H9 (cell line): ENCODE data around the gene C1QTNF2. TPM values are rescaled to one million over a fixed set of nuclear protein-coding genes. Genes with fewer than 3 reads are reported as not detected.

Experiments used
- DNase-seq: peaks from one replicate; pipeline ENCODE4 v3.0.0-alpha.2; 2017
- H2AFZ ChIP-seq: one replicate; pipeline ENCODE4 v1.6.1; 2013; ENCODE audit warnings: mild to moderate bottlenecking, low read length, control low read depth, moderate library complexity
- H2AK5ac ChIP-seq: 2 replicates; pipeline ENCODE4 v1.6.1; 2013; ENCODE audit warnings: low read length, control low read depth, mixed read lengths; ENCODE audit not compliant: insufficient read length
- H2BK120ac ChIP-seq: one replicate; pipeline ENCODE4 v1.6.1; 2013; ENCODE audit warnings: low read depth, mild to moderate bottlenecking, low read length, control low read depth, inconsistent platforms; ENCODE audit not compliant: poor library complexity, severe bottlenecking
- H2BK12ac ChIP-seq: 2 replicates; pipeline ENCODE4 v1.6.1; 2013; ENCODE audit warnings: low read length, control low read depth, mixed read lengths, low read depth; ENCODE audit not compliant: insufficient read length
- H2BK15ac ChIP-seq: 2 replicates; pipeline ENCODE4 v1.6.1; 2013; ENCODE audit warnings: low read depth, low read length, control low read depth
- H2BK20ac ChIP-seq: one replicate; pipeline ENCODE4 v1.6.1; 2013; ENCODE audit warnings: low read depth, mild to moderate bottlenecking, low read length, control low read depth, inconsistent platforms; ENCODE audit not compliant: poor library complexity, severe bottlenecking
- H2BK5ac ChIP-seq: 2 replicates; pipeline ENCODE4 v1.6.1; 2013; ENCODE audit warnings: low read length, control low read depth, mixed read lengths; ENCODE audit not compliant: insufficient read length
- H3K14ac ChIP-seq: 2 replicates; pipeline ENCODE4 v1.6.1; 2013; ENCODE audit warnings: low read length, control low read depth; ENCODE audit not compliant: insufficient read depth
- H3K18ac ChIP-seq: 2 replicates; pipeline ENCODE4 v1.6.1; 2013; ENCODE audit warnings: low read depth, mild to moderate bottlenecking, mixed read lengths, low read length, control low read depth; ENCODE audit not compliant: insufficient read length
- H3K23ac ChIP-seq: 2 replicates; pipeline ENCODE4 v1.6.1; 2013; ENCODE audit warnings: low read length, control low read depth, mixed read lengths, low read depth; ENCODE audit not compliant: insufficient read length
- H3K23me2 ChIP-seq: 2 replicates; pipeline ENCODE4 v1.6.1; 2013; ENCODE audit warnings: low read depth, mild to moderate bottlenecking, mixed read lengths, low read length, control low read depth; ENCODE audit not compliant: insufficient read length, poor library complexity, severe bottlenecking
- H3K27ac ChIP-seq: 2 replicates; pipeline ENCODE4 v1.5.1; 2013; ENCODE audit warnings: low read length, control low read depth, mixed read lengths, low read depth; ENCODE audit not compliant: insufficient read length
- H3K27me3 ChIP-seq: 2 replicates; pipeline ENCODE4 v1.6.1; 2013; ENCODE audit warnings: low read length, control low read depth, inconsistent platforms; ENCODE audit not compliant: insufficient read depth
- H3K4ac ChIP-seq: 2 replicates; pipeline ENCODE4 v1.6.1; 2013; ENCODE audit warnings: low read depth, mild to moderate bottlenecking, control low read depth, inconsistent platforms, low read length, moderate library complexity
- H3K4me1 ChIP-seq: 2 replicates; pipeline ENCODE4 v1.6.1; 2013; ENCODE audit warnings: low read length, control low read depth, inconsistent platforms; ENCODE audit not compliant: insufficient read depth
- H3K4me2 ChIP-seq: 2 replicates; pipeline ENCODE4 v1.6.1; 2013; ENCODE audit warnings: low read length, control low read depth, mixed read lengths; ENCODE audit not compliant: insufficient read length, insufficient read depth
- H3K56ac ChIP-seq: 2 replicates; pipeline ENCODE4 v1.6.1; 2013; ENCODE audit warnings: low read depth, mild to moderate bottlenecking, mixed read lengths, low read length, control low read depth; ENCODE audit not compliant: insufficient read length
- H3K79me1 ChIP-seq: 2 replicates; pipeline ENCODE4 v1.6.1; 2013; ENCODE audit warnings: low read depth, mild to moderate bottlenecking, moderate library complexity, low read length, control low read depth, inconsistent platforms; ENCODE audit not compliant: insufficient read depth, poor library complexity, severe bottlenecking
- H3K79me2 ChIP-seq: 2 replicates; pipeline ENCODE4 v1.6.1; 2013; ENCODE audit warnings: low read length, control low read depth, inconsistent platforms; ENCODE audit not compliant: insufficient read depth
- H3K9ac ChIP-seq: 2 replicates; pipeline ENCODE4 v1.6.1; 2013; ENCODE audit warnings: low read length, control low read depth, mixed read lengths; ENCODE audit not compliant: insufficient read length; ENCODE audit errors: extremely low read depth
- H3K9me3 ChIP-seq: one replicate; pipeline ENCODE4 v1.6.1; 2013; ENCODE audit warnings: low read depth, low read length, inconsistent platforms; ENCODE audit not compliant: control insufficient read depth
- H3T11ph ChIP-seq: one replicate; pipeline ENCODE4 v1.6.1; 2013; ENCODE audit warnings: mild to moderate bottlenecking, low read length, control low read depth, inconsistent platforms
- H4K20me1 ChIP-seq: one replicate; pipeline ENCODE4 v1.6.1; 2013; ENCODE audit not compliant: control insufficient read depth, insufficient read length, insufficient read depth
- H4K5ac ChIP-seq: 2 replicates; pipeline ENCODE4 v1.6.1; 2013; ENCODE audit warnings: low read depth, mild to moderate bottlenecking, mixed read lengths, low read length, control low read depth; ENCODE audit not compliant: insufficient read length
- H4K8ac ChIP-seq: replicated peaks from 2 replicates; pipeline ENCODE4 v1.6.1; 2013; ENCODE audit warnings: low read length, control low read depth, mixed read lengths, low read depth; ENCODE audit not compliant: insufficient read length
- H4K91ac ChIP-seq: 2 replicates; pipeline ENCODE4 v1.6.1; 2013; ENCODE audit warnings: low read depth, mild to moderate bottlenecking, moderate library complexity, mixed read lengths, low read length, control low read depth; ENCODE audit not compliant: insufficient read length
- H3K27ac Mint-ChIP-seq, 3 experiments: 2 replicates in 2 of 3; 3 replicates in 1 of 3; pipeline ENCODE4 v1.8.0; 2020 to 2021; ENCODE audit warnings: mixed read lengths in 3 of 3, mild to moderate bottlenecking in 1 of 3, moderate library complexity in 1 of 3
- H3K27me3 Mint-ChIP-seq: 2 replicates; pipeline ENCODE4 v1.8.0; 2021; ENCODE audit warnings: low read depth, mild to moderate bottlenecking, moderate library complexity, mixed read lengths
- H3K36me3 Mint-ChIP-seq, 3 experiments: 2 replicates in 2 of 3; 3 replicates in 1 of 3; pipeline ENCODE4 v1.8.0; 2020 to 2021; ENCODE audit warnings: low read depth in 3 of 3, mixed read lengths in 3 of 3; ENCODE audit not compliant: insufficient read depth in 1 of 3
- H3K4me1 Mint-ChIP-seq, 2 experiments: 2 replicates each; pipeline ENCODE4 v1.8.0; 2020; ENCODE audit warnings: mixed read lengths in 2 of 2
- H3K4me3 Mint-ChIP-seq, 2 experiments: 2 replicates in 1 of 2; 3 replicates in 1 of 2; pipeline ENCODE4 v1.8.0; 2020 to 2021; ENCODE audit warnings: mild to moderate bottlenecking in 2 of 2, mixed read lengths in 2 of 2, moderate library complexity in 1 of 2
- H3K9me3 Mint-ChIP-seq, 2 experiments: 2 replicates in 1 of 2; 3 replicates in 1 of 2; pipeline ENCODE4 v1.8.0; 2020; ENCODE audit warnings: mild to moderate bottlenecking in 2 of 2, mixed read lengths in 2 of 2, moderate library complexity in 1 of 2
- CTCF ChIP-seq: fragments of 200-600 bp; sonication (generic); conservative IDR thresholded peaks from 3 replicates; pipeline ENCODE4 v1.8.0; 2021; ENCODE audit warnings: antibody characterized with exemption, mild to moderate bottlenecking
- total RNA-seq: library from RNA; stranded (reverse); gene quantifications from 2 replicates; pipeline ENCODE4 v1.2.1, GENCODE V29; 2021

C1QTNF2 gene
- total RNA-seq, 1 experiment from 2014 or later: 0.59 TPM

GRCh38 chr5:160375166-160375565 lies 4.7 kb upstream of the C1QTNF2 start:
- no peak overlapping the region for H3K14ac ChIP-seq
- Mint-ChIP-seq H3K4me3 (no peak overlapping the region), H3K27ac (no peak overlapping the region), H3K36me3 (no peaks in the 10 kb centered on the region), H3K27me3 (peaks cover 43% of the 10 kb centered on the region), H3K4me1 (peaks cover 15 to 16% of the 10 kb centered on the region in 2 experiments), H3K9me3 (no peaks in the 10 kb centered on the region)
- no peaks in the 10 kb centered on the region; the same call in 1 of the 2 replicates for H3K4me1 ChIP-seq
- H3K4me2 ChIP-seq: no peak overlapping the region
- no peak overlapping the region for H3K4ac ChIP-seq
- H4K20me1 ChIP-seq: no peaks in the 10 kb centered on the region
- H3K9ac ChIP-seq: no peak overlapping the region
- no peak overlapping the region for H3T11ph ChIP-seq
- peaks cover 6% of the 10 kb centered on the region; the same call in 1 of the 2 replicates for H3K27me3 ChIP-seq
- no peak overlapping the region for H2BK5ac ChIP-seq
- H2BK12ac ChIP-seq: no peak overlapping the region
- H2BK15ac ChIP-seq: no peak overlapping the region
- no peak overlapping the region for H3K18ac ChIP-seq
- H4K5ac ChIP-seq: no peak overlapping the region
- no peak for DNase-seq
- H3K79me2 ChIP-seq: no peaks in the 10 kb centered on the region
- no peak overlapping the region for H2AK5ac ChIP-seq
- no peak overlapping the region for H3K23ac ChIP-seq
- no peak overlapping the region for H4K8ac ChIP-seq
- no peak for TF ChIP-seq CTCF
- no peak overlapping the region for H2BK120ac ChIP-seq
- H4K91ac ChIP-seq: no peak overlapping the region
- no peak overlapping the region for H2AFZ ChIP-seq
- no peak overlapping the region for H2BK20ac ChIP-seq
- no peak overlapping the region for H3K27ac ChIP-seq
- H3K9me3 ChIP-seq: no peaks in the 10 kb centered on the region
- peaks cover 6% of the 10 kb centered on the region for H3K23me2 ChIP-seq
- H3K56ac ChIP-seq: no peak overlapping the region
- H3K79me1 ChIP-seq: no peaks in the 10 kb centered on the region
